H1 (cell line): ENCODE measurements around the gene SRSF8. TPM values are rescaled to one million over a fixed set of nuclear protein-coding genes. Genes with fewer than 3 reads are reported as not detected.

Source experiments
- CTCF ChIA-PET: fragments of 300-600 bp; sonication (Branson Sonifier 250); formaldehyde crosslinking; loops from one replicate; lab custom pipeline; 2021; ENCODE audit not compliant: partially characterized antibody; lab: Charles Lee
- POLR2A ChIA-PET: fragments of 300-600 bp; sonication (Branson Sonifier 250); formaldehyde crosslinking; loops from one replicate; lab custom pipeline; 2021; ENCODE audit warnings: inconsistent platforms; ENCODE audit not compliant: partially characterized antibody; lab: Charles Lee
- DNase-seq, 2 experiments: peaks; one replicate each; pipeline versions ENCODE4 v3.0.0 to v3.0.0-alpha.2; 2010 to 2022; ENCODE audit warnings: low spot score in 2 of 2, low read depth in 1 of 2, mixed read lengths in 1 of 2
- FAIRE-seq: peaks from 2 replicates; lab custom pipeline; 2011; peaks lifted over from hg19 to GRCh38; lab: Jason Lieb, UNC
- H2AFZ ChIP-seq: 2 replicates; pipeline ENCODE4 v1.8.1; 2012; ENCODE audit warnings: low read length, inconsistent platforms
- H2AK5ac ChIP-seq: 2 replicates; pipeline ENCODE4 v1.6.1; 2013; ENCODE audit warnings: low read depth, low read length
- H2BK120ac ChIP-seq: replicated peaks from 2 replicates; pipeline ENCODE3; 2013; ENCODE audit warnings: low read depth, low read length, inconsistent platforms
- H2BK12ac ChIP-seq: 2 replicates; pipeline ENCODE4 v1.6.1; 2013; ENCODE audit warnings: low read depth, low read length
- H2BK15ac ChIP-seq: 2 replicates; pipeline ENCODE4 v1.6.1; 2013; ENCODE audit warnings: low read length
- H2BK20ac ChIP-seq: 2 replicates; pipeline ENCODE4 v1.6.1; 2013; ENCODE audit warnings: low read length
- H2BK5ac ChIP-seq: 2 replicates; pipeline ENCODE4 v1.6.1; 2013; ENCODE audit warnings: low read depth, low read length
- H3K14ac ChIP-seq: 2 replicates; pipeline ENCODE4 v1.6.1; 2013; ENCODE audit warnings: inconsistent platforms; ENCODE audit not compliant: insufficient read length
- H3K18ac ChIP-seq: 2 replicates; pipeline ENCODE4 v1.6.1; 2013; ENCODE audit warnings: low read length; ENCODE audit errors: extremely low read depth
- H3K23ac ChIP-seq: 2 replicates; pipeline ENCODE4 v1.6.1; 2013; ENCODE audit warnings: inconsistent platforms; ENCODE audit not compliant: insufficient read length
- H3K23me2 ChIP-seq: 2 replicates; pipeline ENCODE4 v1.6.1; 2013; ENCODE audit warnings: low read depth, low read length
- H3K27ac ChIP-seq: 2 replicates; pipeline ENCODE4 v1.6.1; 2011; ENCODE audit warnings: low read depth, low read length, inconsistent platforms
- H3K27me3 ChIP-seq, 4 experiments: replicated peaks in 1 of 4; 1 replicate in 1 of 4; 2 replicates in 3 of 4; pipeline versions ENCODE4 v1.6.1 to v1.8.1; 2011 to 2013; ENCODE audit warnings: low read length in 3 of 4, mild to moderate bottlenecking in 3 of 4, inconsistent platforms in 2 of 4, mixed read lengths in 2 of 4, moderate library complexity in 1 of 4; ENCODE audit not compliant: control insufficient read depth in 3 of 4, insufficient read depth in 3 of 4; ENCODE audit errors: extremely low read depth in 1 of 4
- H3K36me3 ChIP-seq, 4 experiments: 2 replicates each; pipeline versions ENCODE4 v1.6.1 to v1.8.1; 2011 to 2013; ENCODE audit warnings: mild to moderate bottlenecking in 4 of 4, low read length in 3 of 4, moderate library complexity in 2 of 4, control low read depth in 1 of 4, inconsistent platforms in 1 of 4; ENCODE audit not compliant: insufficient read depth in 4 of 4, control insufficient read depth in 2 of 4
- H3K4ac ChIP-seq: replicated peaks from 2 replicates; pipeline ENCODE3; 2013; ENCODE audit warnings: low read length, low read depth, mixed read lengths, inconsistent platforms; ENCODE audit not compliant: insufficient read length
- H3K4me1 ChIP-seq, 4 experiments: replicated peaks in 1 of 4; 1 replicate in 1 of 4; 2 replicates in 3 of 4; pipeline versions ENCODE4 v1.6.1 to v1.8.1; 2011 to 2013; ENCODE audit warnings: low read length in 3 of 4, inconsistent platforms in 2 of 4, mixed read lengths in 1 of 4; ENCODE audit not compliant: insufficient read depth in 4 of 4, control insufficient read depth in 3 of 4
- H3K4me2 ChIP-seq, 2 experiments: 2 replicates each; pipeline versions ENCODE4 v1.6.1 to v1.8.1; 2011 to 2013; ENCODE audit warnings: low read depth in 2 of 2, low read length in 2 of 2, control low read depth in 1 of 2, inconsistent platforms in 1 of 2, mild to moderate bottlenecking in 1 of 2; ENCODE audit not compliant: insufficient read depth in 1 of 2
- H3K4me3 ChIP-seq, 4 experiments: fragments of 200-600, 300-600 bp in 1 of 4; sonication (generic), shearing (Covaris generic), sonication (Bioruptor Twin) in 1 of 4; 2 replicates each; pipeline versions ENCODE4 v1.5.1 to v1.8.1; 2011 to 2016; ENCODE audit warnings: low read length in 4 of 4, low read depth in 3 of 4, control low read depth in 2 of 4, inconsistent platforms in 2 of 4, mild to moderate bottlenecking in 2 of 4, mixed read lengths in 1 of 4, moderate library complexity in 1 of 4; ENCODE audit not compliant: insufficient read depth in 2 of 4; ENCODE audit errors: extremely low read depth in 1 of 4
- H3K56ac ChIP-seq: replicated peaks from 2 replicates; pipeline ENCODE3; 2013; ENCODE audit warnings: low read depth, mild to moderate bottlenecking, mixed read lengths, low read length, inconsistent platforms; ENCODE audit not compliant: insufficient read length
- H3K79me1 ChIP-seq: 2 replicates; pipeline ENCODE4 v1.6.1; 2013; ENCODE audit warnings: low read depth, low read length, control low read depth
- H3K79me2 ChIP-seq, 2 experiments: 2 replicates each; pipeline versions ENCODE4 v1.6.1 to v1.8.1; 2012 to 2013; ENCODE audit warnings: low read length in 2 of 2, mild to moderate bottlenecking in 2 of 2, inconsistent platforms in 1 of 2; ENCODE audit not compliant: insufficient read depth in 2 of 2, control insufficient read depth in 1 of 2
- H3K9ac ChIP-seq, 4 experiments: replicated peaks in 1 of 4; 1 replicate in 1 of 4; 2 replicates in 3 of 4; pipeline versions ENCODE4 v1.6.1 to v1.8.1; 2011 to 2013; ENCODE audit warnings: low read depth in 3 of 4, low read length in 3 of 4, control low read depth in 2 of 4, mild to moderate bottlenecking in 2 of 4, moderate library complexity in 2 of 4, inconsistent platforms in 1 of 4; ENCODE audit errors: extremely low read depth in 1 of 4
- H3K9me3 ChIP-seq, 2 experiments: 2 replicates each; pipeline versions ENCODE4 v1.6.1 to v1.8.1; 2012 to 2013; ENCODE audit warnings: mild to moderate bottlenecking in 2 of 2, moderate library complexity in 2 of 2, control low read depth in 1 of 2, inconsistent platforms in 1 of 2, low read depth in 1 of 2, low read length in 1 of 2, mixed read lengths in 1 of 2; ENCODE audit not compliant: insufficient read depth in 2 of 2
- H4K20me1 ChIP-seq, 2 experiments: replicated peaks in 1 of 2; 2 replicates each; pipeline versions ENCODE3 to v1.8.1; 2011 to 2013; ENCODE audit warnings: inconsistent platforms in 2 of 2, low read length in 2 of 2, mild to moderate bottlenecking in 1 of 2; ENCODE audit not compliant: insufficient read depth in 2 of 2, control insufficient read depth in 1 of 2
- H4K5ac ChIP-seq: 2 replicates; pipeline ENCODE4 v1.6.1; 2013; ENCODE audit warnings: low read length, low read depth, mixed read lengths, inconsistent platforms; ENCODE audit not compliant: insufficient read length
- H4K8ac ChIP-seq: 2 replicates; pipeline ENCODE4 v1.8.0; 2013; ENCODE audit warnings: mild to moderate bottlenecking, moderate library complexity, low read length, inconsistent platforms; ENCODE audit not compliant: insufficient read depth; ENCODE audit errors: extremely low read depth
- H4K91ac ChIP-seq: replicated peaks from 2 replicates; pipeline ENCODE3; 2013; ENCODE audit warnings: low read length, mixed read lengths, inconsistent platforms; ENCODE audit not compliant: insufficient read length
- BACH1 ChIP-seq: IDR thresholded peaks from 2 replicates; pipeline ENCODE4 v1.6.1; 2012; ENCODE audit warnings: low read length, improper control_type of control experiment
- CREB1 ChIP-seq: IDR thresholded peaks from 2 replicates; pipeline ENCODE4 v1.6.1; 2012; ENCODE audit warnings: inconsistent platforms
- HDAC6 ChIP-seq: IDR thresholded peaks from one replicate; pipeline ENCODE4 v1.7.1; 2012; ENCODE audit warnings: low read depth, mild to moderate bottlenecking, inconsistent platforms, low read length, moderate library complexity
- SIRT6 ChIP-seq: IDR thresholded peaks from one replicate; pipeline ENCODE4 v1.7.1; 2012; ENCODE audit warnings: low read length, inconsistent platforms
- SIX5 ChIP-seq: IDR thresholded peaks from 2 replicates; pipeline ENCODE4 v1.6.1; 2011; ENCODE audit warnings: mild to moderate bottlenecking, low read depth, low read length
- TAF7 ChIP-seq: optimal IDR thresholded peaks from 2 replicates; pipeline ENCODE3; 2011; ENCODE audit warnings: low read depth, mild to moderate bottlenecking, inconsistent platforms, low read length, moderate library complexity, borderline replicate concordance
- WGBS, 2 experiments: shearing (Covaris generic) in 1 of 2; methylation state at CpG; one replicate each; pipeline versions ENCODE4 v1.1.6 to v1.1.7; 2013 to 2015; ENCODE audit warnings: low lambda C conversion rate in 2 of 2, mixed read lengths in 2 of 2, inconsistent platforms in 1 of 2, low coverage in 1 of 2, missing lambda C conversion rate in 1 of 2; ENCODE audit not compliant: insufficient replicate concordance in 2 of 2, insufficient coverage in 1 of 2, insufficient read length in 1 of 2; ENCODE audit errors: extremely low coverage in 1 of 2, missing lambda C conversion rate in 1 of 2; 5-methylcytosine and 5-hydroxymethylcytosine counted together
- polyA plus RNA-seq, 7 experiments: library from polyadenylated mRNA; depleted of rRNA in 3 of 7; stranded (reverse) in 5 of 7; unstranded in 2 of 7; fragments of >200 nt in 5 of 7; fragments of 200-250 nt in 2 of 7; gene quantifications; 1 replicate in 5 of 7; 2 replicates in 1 of 7; 4 replicates in 1 of 7; pipeline versions ENCODE4 v1.2.1 to v1.2.3, GENCODE V29; 2011 to 2013; ENCODE audit warnings: missing spikeins in 2 of 7, mixed read lengths in 2 of 7
- total RNA-seq: library from RNA; stranded (reverse); fragmentation: NEBNext Ultra II Directional; extraction: Animal tissue kit (Norgen Biotek cat#: 25700); gene quantifications from 2 replicates; pipeline ENCODE4 v1.2.1, GENCODE V29; 2021
- TF ChIP-seq, protein P1 (sequence below): IDR thresholded peaks from 2 replicates; pipeline ENCODE4 v1.6.1; 2012; ENCODE audit warnings: low read length, inconsistent platforms

The SRSF8 gene
- total and polyA plus RNA-seq, 2 of the 8 experiments (the other 6 are each of a cell fraction or from before 2014, with no cell fraction given), result 13.2 to 18.5 TPM

- Histone ChIP-seq H3K4me3 (peak overlapping the region; percentile 72 to 96 (median 86)), H3K18ac (no peak overlapping the region), H3K36me3 (no peaks in the 10 kb centered on the region), H2BK12ac (no peak overlapping the region), H3K4ac (no peak overlapping the region), H2AK5ac (no peak overlapping the region), H4K8ac (peak overlapping the region; percentile 63), H2AFZ (peak overlapping the region; percentile 79; the same call in 1 of the 2 replicates), H3K56ac (no peak overlapping the region), H3K4me2 (peak overlapping the region; percentile 75 to 93), H3K4me1 (peaks cover 0 to 6% (median 3%) of the 10 kb centered on the region in 4 experiments; a peak in 6 of 7 replicates), H4K5ac (peak overlapping the region; percentile 28), H3K79me1 (no peaks in the 10 kb centered on the region), H3K27ac (no peak overlapping the region), H3K9ac (peak overlapping the region in 3 of 4 experiments; percentile 29 to 61 (median 46); a peak in 4 of 7 replicates), H3K9me3 (no peaks in the 10 kb centered on the region), H2BK5ac (no peak overlapping the region), H4K91ac (no peak overlapping the region), H3K27me3 (peaks cover 4 to 32% (median 25%) of the 10 kb centered on the region in 4 experiments), H3K23ac (no peak overlapping the region), H2BK120ac (no peak overlapping the region), H3K23me2 (peaks cover 11% of the 10 kb centered on the region), H2BK15ac (no peak overlapping the region), H4K20me1 (no peaks in the 10 kb centered on the region), H3K79me2 (no peaks in the 10 kb centered on the region), H3K14ac (no peak overlapping the region), H2BK20ac (no peak overlapping the region)
- TF ChIP-seq TAF7, result no peak
- TF ChIP-seq HDAC6, result no peak
- TF ChIP-seq, protein P1, sequence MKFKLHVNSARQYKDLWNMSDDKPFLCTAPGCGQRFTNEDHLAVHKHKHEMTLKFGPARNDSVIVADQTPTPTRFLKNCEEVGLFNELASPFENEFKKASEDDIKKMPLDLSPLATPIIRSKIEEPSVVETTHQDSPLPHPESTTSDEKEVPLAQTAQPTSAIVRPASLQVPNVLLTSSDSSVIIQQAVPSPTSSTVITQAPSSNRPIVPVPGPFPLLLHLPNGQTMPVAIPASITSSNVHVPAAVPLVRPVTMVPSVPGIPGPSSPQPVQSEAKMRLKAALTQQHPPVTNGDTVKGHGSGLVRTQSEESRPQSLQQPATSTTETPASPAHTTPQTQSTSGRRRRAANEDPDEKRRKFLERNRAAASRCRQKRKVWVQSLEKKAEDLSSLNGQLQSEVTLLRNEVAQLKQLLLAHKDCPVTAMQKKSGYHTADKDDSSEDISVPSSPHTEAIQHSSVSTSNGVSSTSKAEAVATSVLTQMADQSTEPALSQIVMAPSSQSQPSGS, result no peak
- TF ChIP-seq CREB1, result no peak
- no peak for TF ChIP-seq SIX5
- TF ChIP-seq BACH1, result 0 out of 2 replicates have a peak, but pooled peaks have one; percentile 25
- no peak for TF ChIP-seq SIRT6
- 20% methylated on average over 24 of the region's 27 CpGs; no CpG with 5 or more reads in 1 of the 2 experiments for WGBS, 2 experiments
- FAIRE-seq, result no peak
- POLR2A ChIA-PET, result interaction anchor here (0.8 to 5.6 kb wide), 4 partner anchors 10 to 21 kb away, joined by 3 to 44 read pairs (median 6); partner anchors contain the start of gene SRSF8
- CTCF ChIA-PET, result interaction anchor here (2.7 to 9.0 kb wide), 3 partner anchors 15 to 20 kb away, joined by 14 to 127 read pairs (median 73); partner anchors contain the start of gene SRSF8
- no peak for DNase-seq
Observed at GRCh38 chr11:95088946-95089619, 22.4 kb downstream of the SRSF8 start.
